AG09319 (cell line): ENCODE measurements around the gene CCDC170.

Experiments used
- DNase-seq: peaks from one replicate; pipeline ENCODE4 v3.0.0-alpha.2; 2010; ENCODE audit warnings: low read depth; ENCODE audit errors: extremely low read depth
- TF ChIP-seq, protein P1 (sequence below): IDR thresholded peaks from 2 replicates; pipeline ENCODE4 v1.5.1; 2011; ENCODE audit warnings: low read depth, mild to moderate bottlenecking, inconsistent platforms, low read length, moderate library complexity

The CCDC170 gene

GRCh38 chr6:151565940-151566339, 72.1 kb downstream of the CCDC170 start:
- TF ChIP-seq, protein P1, sequence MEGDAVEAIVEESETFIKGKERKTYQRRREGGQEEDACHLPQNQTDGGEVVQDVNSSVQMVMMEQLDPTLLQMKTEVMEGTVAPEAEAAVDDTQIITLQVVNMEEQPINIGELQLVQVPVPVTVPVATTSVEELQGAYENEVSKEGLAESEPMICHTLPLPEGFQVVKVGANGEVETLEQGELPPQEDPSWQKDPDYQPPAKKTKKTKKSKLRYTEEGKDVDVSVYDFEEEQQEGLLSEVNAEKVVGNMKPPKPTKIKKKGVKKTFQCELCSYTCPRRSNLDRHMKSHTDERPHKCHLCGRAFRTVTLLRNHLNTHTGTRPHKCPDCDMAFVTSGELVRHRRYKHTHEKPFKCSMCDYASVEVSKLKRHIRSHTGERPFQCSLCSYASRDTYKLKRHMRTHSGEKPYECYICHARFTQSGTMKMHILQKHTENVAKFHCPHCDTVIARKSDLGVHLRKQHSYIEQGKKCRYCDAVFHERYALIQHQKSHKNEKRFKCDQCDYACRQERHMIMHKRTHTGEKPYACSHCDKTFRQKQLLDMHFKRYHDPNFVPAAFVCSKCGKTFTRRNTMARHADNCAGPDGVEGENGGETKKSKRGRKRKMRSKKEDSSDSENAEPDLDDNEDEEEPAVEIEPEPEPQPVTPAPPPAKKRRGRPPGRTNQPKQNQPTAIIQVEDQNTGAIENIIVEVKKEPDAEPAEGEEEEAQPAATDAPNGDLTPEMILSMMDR, result no peak
- DNase-seq, result no peak

DNA sequence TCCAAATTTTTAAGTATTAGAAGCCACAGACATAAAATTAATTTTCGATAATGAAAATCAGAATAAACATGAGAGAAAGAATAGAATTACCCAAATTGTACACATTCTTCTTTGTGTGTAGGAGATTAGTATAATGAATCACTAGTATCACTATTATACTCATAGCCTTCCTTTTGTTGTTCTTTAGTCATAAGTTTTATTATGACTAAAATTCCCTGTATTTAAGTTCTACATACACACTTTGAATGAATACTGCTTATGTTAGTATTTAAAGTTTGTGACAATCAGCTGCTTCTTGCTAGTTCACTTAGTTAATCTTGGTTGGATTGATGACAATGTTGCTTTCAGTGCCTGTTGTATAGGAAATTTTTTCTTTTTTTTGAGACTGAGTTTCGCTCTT, 72.7 kb downstream of the CCDC170 start:
- TF ChIP-seq, protein P1, result no peak
- no peak for DNase-seq

DNA sequence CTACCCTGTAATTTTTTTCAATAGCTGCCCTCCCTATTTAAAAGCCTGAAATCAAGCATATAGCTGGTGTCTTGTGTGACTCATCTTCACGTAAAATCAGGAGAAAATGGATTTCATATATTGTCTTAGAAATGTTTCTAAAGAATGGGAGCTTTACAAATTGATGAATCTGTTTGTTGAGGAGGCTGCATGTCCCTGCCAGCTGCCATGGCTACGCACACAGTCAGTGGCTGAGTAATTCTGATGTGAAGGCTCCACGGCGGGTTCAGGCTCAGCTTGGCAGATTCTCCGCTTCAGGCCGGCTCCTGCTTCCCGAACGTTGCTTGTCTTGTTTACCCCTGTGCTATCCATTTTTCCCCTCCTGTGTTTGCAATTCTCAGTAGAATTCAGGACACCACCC, 82.8 kb downstream of the CCDC170 start:
- TF ChIP-seq, protein P1, result no peak
- no peak for DNase-seq

DNA sequence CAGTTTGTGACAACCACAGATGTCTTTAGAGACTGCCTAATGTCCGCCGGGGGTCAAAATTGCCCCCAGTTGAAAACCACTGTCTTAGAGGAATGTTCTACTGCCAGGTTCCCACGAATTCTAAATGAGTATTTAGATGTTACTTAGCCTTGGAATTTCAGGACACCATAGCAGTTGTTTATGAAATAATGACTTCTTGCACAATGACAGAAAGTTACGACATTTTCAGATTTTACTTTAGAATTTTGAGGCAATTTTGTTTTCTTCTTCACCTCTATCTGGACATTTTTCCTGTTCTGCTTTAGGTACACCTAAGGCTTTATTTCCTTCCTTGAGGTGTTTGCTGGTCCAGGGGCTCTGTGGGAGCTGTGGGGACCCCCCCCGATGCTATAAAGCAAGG, 83.4 kb downstream of the CCDC170 start:
- DNase-seq, result no peak
- TF ChIP-seq, protein P1, result no peak

DNA sequence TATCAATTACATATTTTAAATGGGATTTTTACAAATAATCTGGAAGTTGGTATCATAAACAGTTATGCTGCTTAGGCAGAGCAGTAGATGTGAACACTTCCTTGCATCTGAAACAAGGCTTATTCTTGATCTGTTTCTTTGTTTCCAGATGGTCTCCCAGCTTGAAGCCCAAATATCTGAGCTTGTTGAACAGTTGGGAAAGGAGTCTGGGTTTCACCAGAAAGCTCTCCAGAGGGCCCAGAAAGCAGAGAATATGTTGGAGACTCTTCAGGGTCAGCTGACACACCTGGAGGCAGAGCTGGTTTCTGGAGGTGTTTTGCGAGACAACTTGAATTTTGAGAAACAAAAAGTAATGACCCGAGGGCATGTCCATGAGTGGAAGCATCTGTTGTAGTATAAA, 91.9 kb downstream of the CCDC170 start:
- no peak for DNase-seq
- TF ChIP-seq, protein P1, result no peak

DNA sequence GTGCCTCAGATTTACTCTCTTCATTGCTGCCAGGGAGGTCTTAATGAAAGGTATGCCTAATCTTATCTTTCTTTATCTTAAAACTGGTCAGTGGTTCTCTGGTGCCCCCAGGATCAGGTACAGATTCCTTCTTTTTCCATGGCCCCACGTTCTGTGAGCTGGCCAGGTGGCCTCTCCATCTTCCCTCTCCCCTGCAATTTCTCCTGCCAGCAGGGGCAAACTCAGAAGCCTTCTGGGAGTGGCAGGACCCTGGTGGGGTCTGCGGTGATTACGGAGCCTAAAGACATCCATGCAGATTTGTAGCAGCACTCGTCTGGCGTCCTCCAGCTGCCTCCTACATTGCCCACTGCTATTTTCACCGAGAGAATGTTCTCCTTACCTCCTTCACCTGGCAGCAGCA, 95.8 kb downstream of the CCDC170 start:
- DNase-seq, result no peak
- TF ChIP-seq, protein P1, result no peak

- TF ChIP-seq, protein P1, result no peak
- DNase-seq, result no peak
Measured at GRCh38 chr6:151590742-151591141, 96.9 kb downstream of the CCDC170 start.
